Measurements from ENCODE around the gene RNF208. TPM values are rescaled to one million over a fixed set of nuclear protein-coding genes. Genes with fewer than 3 reads are reported as not detected.
A peak's percentile ranks its signal among the peaks of the same experiment; 100 is the strongest.

Gene RNF208
- total RNA-seq, 1 donor from 2014 or later = 6.7 TPM

DNA sequence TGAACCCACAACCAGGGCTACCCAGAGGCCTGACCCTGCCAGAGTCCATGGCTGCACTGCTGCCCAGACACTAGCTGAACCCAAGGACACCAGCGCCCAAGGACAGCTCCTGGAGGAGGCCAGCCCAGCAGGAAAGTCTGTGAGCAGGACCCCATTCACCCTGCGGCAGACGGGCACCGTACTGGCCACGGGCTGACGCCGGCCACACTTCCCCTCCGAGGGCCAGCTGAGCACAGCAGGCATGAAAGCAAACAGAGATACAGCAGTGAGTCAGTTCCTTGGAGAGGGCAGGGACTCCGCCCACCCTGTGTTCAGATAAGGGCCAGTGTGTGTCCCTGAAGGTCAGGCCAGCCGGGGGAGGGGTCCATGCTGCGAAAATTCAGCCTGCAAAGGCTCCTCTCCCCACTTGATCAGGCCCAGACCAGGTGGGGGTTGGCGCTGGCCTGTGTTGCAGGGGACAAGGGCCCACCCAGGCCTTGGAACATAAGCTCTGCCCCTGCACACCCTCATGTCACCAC lies 3.2 kb downstream of the RNF208 start:
- peak; percentile 32 for ATAC-seq
- Histone ChIP-seq H3K27ac (peak overlapping the region; percentile 6), H3K4me3 (no peak overlapping the region), H3K27me3 (no peaks in the 10 kb centered on the region), H3K36me3 (no peaks in the 10 kb centered on the region), H3K4me1 (peaks cover 9% of the 10 kb centered on the region), H3K9me3 (no peaks in the 10 kb centered on the region)
- intact Hi-C loops (cut with DNase I) = no loop called here
- DNase-seq = no peak
- TF ChIP-seq, protein P1, sequence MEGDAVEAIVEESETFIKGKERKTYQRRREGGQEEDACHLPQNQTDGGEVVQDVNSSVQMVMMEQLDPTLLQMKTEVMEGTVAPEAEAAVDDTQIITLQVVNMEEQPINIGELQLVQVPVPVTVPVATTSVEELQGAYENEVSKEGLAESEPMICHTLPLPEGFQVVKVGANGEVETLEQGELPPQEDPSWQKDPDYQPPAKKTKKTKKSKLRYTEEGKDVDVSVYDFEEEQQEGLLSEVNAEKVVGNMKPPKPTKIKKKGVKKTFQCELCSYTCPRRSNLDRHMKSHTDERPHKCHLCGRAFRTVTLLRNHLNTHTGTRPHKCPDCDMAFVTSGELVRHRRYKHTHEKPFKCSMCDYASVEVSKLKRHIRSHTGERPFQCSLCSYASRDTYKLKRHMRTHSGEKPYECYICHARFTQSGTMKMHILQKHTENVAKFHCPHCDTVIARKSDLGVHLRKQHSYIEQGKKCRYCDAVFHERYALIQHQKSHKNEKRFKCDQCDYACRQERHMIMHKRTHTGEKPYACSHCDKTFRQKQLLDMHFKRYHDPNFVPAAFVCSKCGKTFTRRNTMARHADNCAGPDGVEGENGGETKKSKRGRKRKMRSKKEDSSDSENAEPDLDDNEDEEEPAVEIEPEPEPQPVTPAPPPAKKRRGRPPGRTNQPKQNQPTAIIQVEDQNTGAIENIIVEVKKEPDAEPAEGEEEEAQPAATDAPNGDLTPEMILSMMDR (IDR thresholded peaks at IDR 0.05) = no peak

DNA sequence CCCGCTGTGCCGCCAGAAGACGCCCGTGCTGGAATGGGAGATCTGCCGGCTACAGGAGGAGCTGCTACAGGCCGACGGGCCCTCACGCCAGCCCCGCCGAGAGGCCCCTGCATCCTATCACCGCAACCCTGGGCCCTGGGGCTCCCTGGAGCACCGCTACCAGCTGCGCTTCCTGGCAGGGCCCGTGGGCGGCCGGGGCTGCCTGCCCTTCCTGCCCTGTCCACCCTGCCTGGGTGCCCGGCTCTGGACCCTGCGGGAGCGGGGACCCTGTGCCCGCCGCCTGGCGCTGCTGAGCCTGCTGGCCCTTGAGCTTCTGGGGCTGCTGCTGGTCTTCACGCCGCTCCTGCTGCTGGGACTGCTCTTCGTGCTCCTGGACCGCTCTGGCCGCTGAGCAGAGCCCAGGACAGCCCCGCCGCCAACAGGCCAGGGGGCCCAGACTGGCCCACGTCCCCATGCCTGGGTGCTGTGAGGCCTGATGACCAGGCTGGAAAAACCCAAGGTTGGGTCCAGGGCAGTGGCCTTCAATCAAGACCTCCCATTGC lies 3.8 kb downstream of the RNF208 start:
- Histone ChIP-seq H3K9me3 (no peaks in the 10 kb centered on the region), H3K27ac (peak overlapping the region; percentile 6)
- no peak for ATAC-seq

DNA sequence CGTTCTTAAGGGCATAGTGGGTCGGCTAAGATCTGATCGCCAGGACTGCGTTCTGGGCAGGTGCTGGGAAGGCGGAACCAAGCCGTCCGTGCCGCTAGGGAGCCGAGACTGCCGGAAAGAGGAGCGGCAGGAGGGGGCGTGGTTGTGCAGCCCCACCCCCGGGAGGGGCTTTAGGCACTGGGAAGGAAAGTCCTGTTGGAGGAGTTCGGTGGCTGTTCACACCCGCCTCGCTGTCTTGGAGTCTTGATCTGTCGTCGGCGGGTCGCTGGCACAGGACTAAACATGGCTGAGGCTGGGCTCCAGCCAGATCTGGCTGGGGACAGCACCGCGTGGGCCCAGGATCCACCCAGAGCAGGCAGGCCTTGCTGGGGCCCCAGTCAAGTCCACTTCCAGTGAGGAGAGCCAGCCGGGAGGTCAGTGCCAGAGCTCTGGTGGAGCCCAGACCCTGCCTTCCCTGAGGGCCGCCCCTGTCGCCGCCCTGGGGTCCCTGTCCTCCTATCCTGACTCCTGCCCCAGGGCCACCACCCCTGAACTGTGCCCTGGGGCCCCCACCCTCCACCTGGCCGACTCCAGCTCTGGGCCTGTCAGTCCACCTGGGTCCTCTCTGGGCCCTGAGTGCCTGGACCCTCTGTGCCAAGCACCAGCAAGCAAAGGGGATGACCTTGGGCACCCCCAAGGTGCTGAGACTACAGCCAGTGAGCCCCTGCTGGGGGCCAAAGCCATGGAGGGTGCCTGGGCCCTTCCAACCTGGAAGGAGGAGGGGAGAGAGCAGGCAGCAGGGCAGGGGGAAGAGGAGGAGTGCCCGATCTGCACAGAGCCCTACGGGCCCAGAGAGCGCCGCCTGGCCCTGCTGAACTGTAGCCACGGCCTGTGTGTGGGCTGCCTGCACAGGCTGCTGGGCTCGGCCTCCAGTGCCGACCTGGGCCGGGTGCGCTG lies 4.5 kb downstream of the RNF208 start:
- Histone ChIP-seq H3K4me1 (peaks cover 3% of the 10 kb centered on the region), H3K36me3 (no peaks in the 10 kb centered on the region), H3K27me3 (no peaks in the 10 kb centered on the region), H3K27ac (peak overlapping the region; percentile 63), H3K4me3 (peak overlapping the region; percentile 36), H3K9me3 (no peaks in the 10 kb centered on the region)
- intact Hi-C loops (cut with DNase I) = no loop called here
- ATAC-seq = peak; percentile 72
- TF ChIP-seq, protein P1 (IDR thresholded peaks at IDR 0.05) = no peak
- peak; percentile 89 for DNase-seq

More for the DNA sequence above, 3.8 kb downstream of the RNF208 start:
- intact Hi-C loops (cut with DNase I) = no loop called here
- DNase-seq = no peak
- H3K4me3 ChIP-seq = no peak overlapping the region
- H3K4me1 ChIP-seq = peaks cover 9% of the 10 kb centered on the region
- H3K27me3 ChIP-seq = no peaks in the 10 kb centered on the region
- TF ChIP-seq, protein P1 (IDR thresholded peaks at IDR 0.05) = no peak
- H3K36me3 ChIP-seq = no peaks in the 10 kb centered on the region

DNA sequence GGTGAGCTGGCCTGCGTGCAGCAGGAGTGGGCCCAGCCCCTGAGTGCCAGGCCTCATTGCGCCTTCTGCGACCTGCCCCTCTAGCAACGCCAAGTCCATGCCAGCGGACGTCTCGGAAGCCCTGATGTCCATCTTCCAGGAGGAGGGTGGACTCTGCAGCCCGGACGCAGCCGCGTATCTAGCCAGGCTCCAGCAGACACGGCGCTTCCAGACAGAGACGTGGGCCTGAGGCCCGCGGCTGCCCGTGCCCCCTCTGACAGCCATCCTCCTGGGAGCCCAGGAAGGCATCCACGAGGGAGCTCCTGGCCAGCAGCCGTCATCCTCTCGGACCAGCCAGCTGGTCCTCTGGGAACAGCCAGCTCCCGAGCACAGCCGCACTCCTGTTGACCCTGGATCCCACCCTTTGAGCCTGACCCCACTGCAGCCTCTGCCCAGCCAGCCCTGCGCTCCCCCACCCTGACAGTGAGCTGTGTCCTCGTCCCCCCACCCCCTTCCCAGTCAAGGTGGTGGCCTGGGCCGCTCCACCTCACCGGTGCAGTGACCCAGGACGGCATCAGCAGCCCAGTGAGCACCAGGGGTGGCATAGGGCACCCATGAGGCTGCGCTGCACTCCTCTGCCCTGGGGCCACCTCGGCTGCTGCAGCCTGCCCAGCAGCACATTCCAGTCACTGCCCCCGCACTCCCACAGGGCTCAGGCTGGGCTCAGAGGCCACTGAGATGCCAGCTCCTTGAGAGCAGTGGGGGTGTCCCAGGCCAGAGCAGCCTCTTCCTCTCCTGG lies 5.7 kb downstream of the RNF208 start:
- DNase-seq (peak; percentile 64), ATAC-seq (no peak)
- Histone ChIP-seq H3K4me3 (no peak overlapping the region), H3K4me1 (no peaks in the 10 kb centered on the region), H3K9me3 (no peaks in the 10 kb centered on the region), H3K27me3 (no peaks in the 10 kb centered on the region), H3K36me3 (no peaks in the 10 kb centered on the region), H3K27ac (no peak overlapping the region)
- TF ChIP-seq, protein P1 (IDR thresholded peaks at IDR 0.05) = no peak
- intact Hi-C loops (cut with DNase I) = no loop called here

DNA sequence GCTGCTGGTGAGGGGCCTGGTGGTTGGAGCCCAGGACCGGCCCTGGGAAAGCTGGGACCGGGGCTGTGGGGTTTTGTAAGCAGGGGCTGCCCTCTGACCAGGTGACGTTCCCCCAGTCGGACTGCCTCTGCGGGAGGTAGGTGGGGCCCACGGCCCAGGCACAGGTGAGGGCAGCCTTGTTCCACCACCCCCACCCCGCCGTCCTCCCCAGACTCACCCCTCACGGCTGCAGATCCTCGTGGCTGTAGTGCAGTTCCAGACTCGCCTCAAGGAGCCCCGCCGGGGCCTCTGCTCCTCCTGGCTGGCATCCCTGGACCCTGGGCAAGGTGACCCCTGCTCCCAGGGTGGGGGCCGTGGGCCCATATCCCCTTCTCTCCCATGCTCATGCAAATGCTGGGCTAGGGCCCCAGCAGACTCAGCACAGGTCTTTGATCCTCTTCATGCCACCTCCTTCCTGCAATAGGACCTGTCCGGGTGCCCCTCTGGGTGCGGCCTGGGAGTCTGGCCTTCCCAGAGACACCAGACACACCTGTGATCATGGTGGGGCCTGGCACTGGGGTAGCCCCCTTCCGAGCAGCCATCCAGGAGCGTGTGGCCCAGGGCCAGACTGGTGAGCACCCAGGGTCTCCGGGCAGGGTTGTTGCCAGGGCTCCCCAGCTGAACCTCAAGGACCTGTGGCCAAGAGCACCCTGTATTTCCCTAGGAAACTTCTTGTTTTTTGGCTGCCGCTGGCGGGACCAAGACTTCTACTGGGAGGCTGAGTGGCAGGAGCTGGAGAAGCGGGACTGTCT lies 6.6 kb downstream of the RNF208 start:
- no peak for DNase-seq
- Histone ChIP-seq H3K4me1 (no peaks in the 10 kb centered on the region), H3K4me3 (no peak overlapping the region), H3K27ac (no peak overlapping the region), H3K9me3 (no peaks in the 10 kb centered on the region), H3K36me3 (no peaks in the 10 kb centered on the region), H3K27me3 (no peaks in the 10 kb centered on the region)
- intact Hi-C loops (cut with DNase I) = no loop called here
- TF ChIP-seq, protein P1 (IDR thresholded peaks at IDR 0.05) = no peak
- no peak for ATAC-seq

Measured in upper lobe of right lung (tissue), 1 donor.